HG03097 (cell line): ENCODE results near the gene STOML3.

ENCODE experiments used
- ATAC-seq: cut with Tn5 transposase; IDR thresholded peaks from one replicate; pipeline ENCODE4 v1.9.1; 2021; ENCODE audit not compliant: unreplicated experiment, low FRiP score

STOML3 gene

GRCh38 chr13:38993381-38993780, 2.8 kb upstream of the STOML3 start:
- ATAC-seq = no peak

- ATAC-seq = no peak
Observed at GRCh38 chr13:38981096-38981495, 9.5 kb downstream of the STOML3 start.

- ATAC-seq = no peak
Observed at GRCh38 chr13:38980750-38981078, 9.9 kb downstream of the STOML3 start.

- no peak for ATAC-seq
Observed at GRCh38 chr13:38979891-38980749, 10.5 kb downstream of the STOML3 start.

- ATAC-seq = no peak
Observed at GRCh38 chr13:38970380-38971051, 20.1 kb downstream of the STOML3 start.

- no peak for ATAC-seq
Observed at GRCh38 chr13:38969187-38969586, 21.4 kb downstream of the STOML3 start.

- ATAC-seq = no peak
Observed at GRCh38 chr13:38967446-38967845, 23.2 kb downstream of the STOML3 start.

- no peak for ATAC-seq
Observed at GRCh38 chr13:38965281-38965680, 25.4 kb downstream of the STOML3 start.

- no peak for ATAC-seq
Observed at GRCh38 chr13:38960175-38960574, 30.5 kb downstream of the STOML3 start.

- no peak for ATAC-seq
Observed at GRCh38 chr13:38957794-38958592, 32.6 kb downstream of the STOML3 start.

- ATAC-seq = no peak
Observed at GRCh38 chr13:38954844-38955243, 35.8 kb downstream of the STOML3 start.

- ATAC-seq = no peak
Observed at GRCh38 chr13:38954291-38954690, 36.3 kb downstream of the STOML3 start.

GRCh38 chr13:38952827-38953226, 37.8 kb downstream of the STOML3 start:
- ATAC-seq = no peak

GRCh38 chr13:38951525-38952313, 38.9 kb downstream of the STOML3 start:
- no peak for ATAC-seq

GRCh38 chr13:38950987-38951386, 39.6 kb downstream of the STOML3 start:
- no peak for ATAC-seq

- ATAC-seq = no peak
Observed at GRCh38 chr13:38947054-38947453, 43.6 kb downstream of the STOML3 start.

GRCh38 chr13:38944219-38944618, 46.4 kb downstream of the STOML3 start:
- ATAC-seq = no peak

- ATAC-seq = no peak
Observed at GRCh38 chr13:38943231-38943630, 47.4 kb downstream of the STOML3 start.

GRCh38 chr13:38941353-38941945, 49.2 kb downstream of the STOML3 start:
- ATAC-seq = no peak

GRCh38 chr13:38933786-38934185, 56.8 kb downstream of the STOML3 start:
- no peak for ATAC-seq
